Smooth muscle cell (in vitro differentiated cells): ENCODE measurements around the gene PDZD2. TPM values are rescaled to one million over a fixed set of nuclear protein-coding genes. Genes with fewer than 3 reads are reported as not detected.
"Not testable (repeated sequence)": the region's sequence is repeated elsewhere in the genome, so short reads cannot be mapped to it uniquely, and the experiment has no call there.

Experiments
- DNase-seq: peaks from one replicate; lab custom pipeline; 2025; ENCODE audit not compliant: unreplicated experiment; lab: John Stamatoyannopoulos, UW
- H2AFZ ChIP-seq: fragments of 200-600 bp; sonication (generic); 2 replicates; pipeline ENCODE4 v1.6.0; 2016; ENCODE audit warnings: antibody characterized with exemption, low read depth, mild to moderate bottlenecking
- H3F3A ChIP-seq: fragments of 200-600 bp; sonication (generic); 2 replicates; pipeline ENCODE4 v1.6.0; 2017; ENCODE audit warnings: antibody characterized with exemption, low read depth
- H3K27ac ChIP-seq: fragments of 200-600 bp; sonication (generic); 2 replicates; pipeline ENCODE4 v1.5.1; 2016; ENCODE audit warnings: low read depth, mild to moderate bottlenecking
- H3K27me3 ChIP-seq: fragments of 200-600 bp; sonication (generic); 2 replicates; pipeline ENCODE4 v1.6.1; 2016; ENCODE audit warnings: low read depth, mild to moderate bottlenecking
- H3K36me3 ChIP-seq: fragments of 200-600 bp; sonication (generic); 2 replicates; pipeline ENCODE4 v1.5.1; 2016; ENCODE audit warnings: low read depth
- H3K4me1 ChIP-seq: fragments of 200-600 bp; sonication (generic); 2 replicates; pipeline ENCODE4 v1.5.1; 2016; ENCODE audit warnings: low read depth
- H3K4me2 ChIP-seq: fragments of 200-600 bp; sonication (generic); 2 replicates; pipeline ENCODE4 v1.6.0; 2016; ENCODE audit warnings: mild to moderate bottlenecking
- H3K4me3 ChIP-seq: fragments of 200-600 bp; sonication (generic); 2 replicates; pipeline ENCODE4 v1.5.1; 2016; ENCODE audit warnings: mild to moderate bottlenecking
- H3K79me2 ChIP-seq: fragments of 200-600 bp; sonication (generic); 2 replicates; pipeline ENCODE4 v1.6.0; 2016; ENCODE audit warnings: low read depth, mild to moderate bottlenecking
- H3K9ac ChIP-seq: fragments of 200-600 bp; sonication (generic); 2 replicates; pipeline ENCODE4 v1.6.0; 2016; ENCODE audit warnings: low read depth
- H3K9me3 ChIP-seq: fragments of 200-600 bp; sonication (generic); replicated peaks from 2 replicates; pipeline ENCODE4 v1.5.1; 2016; ENCODE audit warnings: low read depth
- H4K20me1 ChIP-seq: fragments of 200-600 bp; sonication (generic); 2 replicates; pipeline ENCODE4 v1.6.0; 2016; ENCODE audit warnings: low read depth
- WGBS: methylation state at CpG from one replicate; pipeline ENCODE4 v1.1.7; 2016; ENCODE audit warnings: low lambda C conversion rate; 5-methylcytosine and 5-hydroxymethylcytosine counted together
- polyA plus RNA-seq: library from polyadenylated mRNA; unstranded; fragments of >200 nt; fragmentation: Nextera tagmentation; extraction: Ambion mirVana; gene quantifications from 2 replicates; pipeline ENCODE4 v1.2.1, GENCODE V29; 2016
- total RNA-seq: library from RNA; depleted of rRNA; stranded (reverse); fragments of >200 nt; gene quantifications from 2 replicates; pipeline ENCODE4 v1.2.3, GENCODE V29; 2014
- TF ChIP-seq, protein P1 (sequence below): fragments of 200-600 bp; sonication (generic); IDR thresholded peaks from 2 replicates; pipeline ENCODE4 v1.5.1; 2017; ENCODE audit warnings: borderline replicate concordance, mild to moderate bottlenecking, antibody characterized with exemption; ENCODE audit not compliant: insufficient read depth, poor library complexity, severe bottlenecking

Gene PDZD2
- total and polyA plus RNA-seq, 2 experiments from 2014 or later = 3.2 to 4.1 TPM

DNA sequence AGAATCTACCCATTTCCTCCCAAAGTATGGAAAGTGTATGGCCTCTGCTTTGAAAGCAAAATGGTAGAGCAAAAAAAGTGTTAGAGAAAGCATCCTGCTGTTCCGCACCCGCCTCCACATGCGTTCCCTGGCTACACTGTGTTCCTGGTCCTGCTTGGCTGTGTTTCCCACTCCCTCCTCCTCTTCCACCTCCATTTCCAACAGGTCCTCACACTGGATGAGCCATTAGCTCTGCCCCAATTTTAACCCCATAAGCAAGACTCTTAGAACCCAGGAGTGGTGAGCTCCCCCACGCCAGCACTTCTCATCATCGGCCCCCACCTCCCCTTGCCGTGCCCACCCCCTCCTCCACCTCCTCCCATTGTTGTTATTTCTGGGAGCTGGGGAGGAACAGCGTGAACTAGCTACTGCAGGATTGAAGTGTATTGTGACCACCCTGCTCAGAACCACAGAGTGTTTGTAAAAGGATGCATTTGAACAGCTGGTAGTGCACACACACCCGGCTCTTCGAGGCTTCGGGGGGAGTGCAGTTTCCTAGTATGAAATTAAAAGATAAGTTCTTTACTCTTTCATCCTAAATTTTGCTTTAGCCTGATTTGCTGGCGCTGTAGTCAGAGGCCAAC is 120.0 kb downstream of the PDZD2 start:
- TF ChIP-seq, protein P1, sequence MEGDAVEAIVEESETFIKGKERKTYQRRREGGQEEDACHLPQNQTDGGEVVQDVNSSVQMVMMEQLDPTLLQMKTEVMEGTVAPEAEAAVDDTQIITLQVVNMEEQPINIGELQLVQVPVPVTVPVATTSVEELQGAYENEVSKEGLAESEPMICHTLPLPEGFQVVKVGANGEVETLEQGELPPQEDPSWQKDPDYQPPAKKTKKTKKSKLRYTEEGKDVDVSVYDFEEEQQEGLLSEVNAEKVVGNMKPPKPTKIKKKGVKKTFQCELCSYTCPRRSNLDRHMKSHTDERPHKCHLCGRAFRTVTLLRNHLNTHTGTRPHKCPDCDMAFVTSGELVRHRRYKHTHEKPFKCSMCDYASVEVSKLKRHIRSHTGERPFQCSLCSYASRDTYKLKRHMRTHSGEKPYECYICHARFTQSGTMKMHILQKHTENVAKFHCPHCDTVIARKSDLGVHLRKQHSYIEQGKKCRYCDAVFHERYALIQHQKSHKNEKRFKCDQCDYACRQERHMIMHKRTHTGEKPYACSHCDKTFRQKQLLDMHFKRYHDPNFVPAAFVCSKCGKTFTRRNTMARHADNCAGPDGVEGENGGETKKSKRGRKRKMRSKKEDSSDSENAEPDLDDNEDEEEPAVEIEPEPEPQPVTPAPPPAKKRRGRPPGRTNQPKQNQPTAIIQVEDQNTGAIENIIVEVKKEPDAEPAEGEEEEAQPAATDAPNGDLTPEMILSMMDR = no peak
- WGBS = 86% methylated on average over 9 of the region's 11 CpGs

DNA sequence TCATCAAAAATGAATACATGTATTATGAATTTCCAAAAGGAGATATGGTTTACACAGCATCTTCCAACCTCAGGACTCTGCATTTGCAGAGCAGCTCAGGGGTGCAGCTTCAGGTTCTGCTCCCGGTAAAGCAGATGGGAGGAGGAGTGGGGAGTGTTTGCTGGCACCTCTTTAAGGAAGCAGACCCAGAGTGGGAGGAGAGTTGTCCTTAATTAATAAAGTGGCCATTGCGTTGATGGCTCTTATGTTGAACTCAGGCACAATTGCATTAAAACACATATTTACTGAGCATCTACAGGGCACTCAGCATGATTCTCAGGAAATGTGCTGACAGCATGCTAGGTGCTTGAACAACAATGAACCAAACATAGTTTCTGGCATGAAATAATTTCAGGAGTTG is 121.0 kb downstream of the PDZD2 start:
- no peaks in the 10 kb centered on the region for H3K36me3 ChIP-seq
- no peak overlapping the region for H3K9ac ChIP-seq
- DNase-seq = no peak
- no peak overlapping the region for H2AFZ ChIP-seq
- no peaks in the 10 kb centered on the region for H3K27me3 ChIP-seq
- H3K4me3 ChIP-seq = no peak overlapping the region
- 90% methylated on average over 2 of the region's 2 CpGs for WGBS
- H3K9me3 ChIP-seq = no peaks in the 10 kb centered on the region
- H4K20me1 ChIP-seq = no peaks in the 10 kb centered on the region
- no peak overlapping the region for H3K4me2 ChIP-seq
- H3K27ac ChIP-seq = no peak overlapping the region
- TF ChIP-seq, protein P1 = no peak
- H3K4me1 ChIP-seq = peaks cover under 1% of the 10 kb centered on the region
- no peaks in the 10 kb centered on the region for H3K79me2 ChIP-seq
- no peaks in the 10 kb centered on the region for H3F3A ChIP-seq

More for the DNA sequence above, 120.0 kb downstream of the PDZD2 start:
- no peaks in the 10 kb centered on the region for H3K36me3 ChIP-seq
- no peak overlapping the region for H3K4me2 ChIP-seq
- no peak overlapping the region for H3K27ac ChIP-seq
- H3K4me3 ChIP-seq = no peak overlapping the region
- H3K4me1 ChIP-seq = peaks cover 11% of the 10 kb centered on the region
- no peaks in the 10 kb centered on the region for H3K79me2 ChIP-seq
- no peaks in the 10 kb centered on the region for H3K27me3 ChIP-seq
- no peak overlapping the region for H2AFZ ChIP-seq
- H3F3A ChIP-seq = no peaks in the 10 kb centered on the region
- no peak for DNase-seq
- H4K20me1 ChIP-seq = no peaks in the 10 kb centered on the region
- no peaks in the 10 kb centered on the region for H3K9me3 ChIP-seq
- H3K9ac ChIP-seq = no peak overlapping the region

DNA sequence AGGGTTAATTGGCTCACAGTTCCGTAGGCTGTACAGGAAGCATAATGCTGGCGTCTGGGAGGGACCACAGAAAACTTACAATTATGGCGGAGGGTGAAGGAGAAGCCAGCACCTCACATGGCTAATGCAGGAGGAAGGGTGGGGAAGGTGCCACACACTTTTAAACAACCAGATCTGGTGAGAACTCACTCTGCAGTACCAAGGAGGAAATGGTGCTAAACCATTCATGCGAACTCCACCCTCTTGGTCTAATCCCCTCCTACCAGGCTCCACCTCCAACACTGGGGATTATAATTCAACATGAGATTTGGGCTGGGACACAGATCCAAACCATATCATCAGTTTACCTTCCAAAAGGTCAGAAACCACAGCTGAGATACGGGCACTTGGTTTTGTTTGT is 122.9 kb downstream of the PDZD2 start:
- no peak overlapping the region for H3K27ac ChIP-seq
- no peak for DNase-seq
- WGBS = 90% methylated on average over 5 of the region's 5 CpGs
- no peaks in the 10 kb centered on the region for H3K4me1 ChIP-seq
- H3K79me2 ChIP-seq = no peaks in the 10 kb centered on the region
- H2AFZ ChIP-seq = no peak overlapping the region
- H3K36me3 ChIP-seq = no peaks in the 10 kb centered on the region
- H4K20me1 ChIP-seq = no peaks in the 10 kb centered on the region
- H3K27me3 ChIP-seq = no peaks in the 10 kb centered on the region
- no peaks in the 10 kb centered on the region for H3K9me3 ChIP-seq
- no peaks in the 10 kb centered on the region for H3F3A ChIP-seq
- H3K9ac ChIP-seq = no peak overlapping the region
- H3K4me2 ChIP-seq = no peak overlapping the region
- TF ChIP-seq, protein P1 = no peak
- H3K4me3 ChIP-seq = no peak overlapping the region

DNA sequence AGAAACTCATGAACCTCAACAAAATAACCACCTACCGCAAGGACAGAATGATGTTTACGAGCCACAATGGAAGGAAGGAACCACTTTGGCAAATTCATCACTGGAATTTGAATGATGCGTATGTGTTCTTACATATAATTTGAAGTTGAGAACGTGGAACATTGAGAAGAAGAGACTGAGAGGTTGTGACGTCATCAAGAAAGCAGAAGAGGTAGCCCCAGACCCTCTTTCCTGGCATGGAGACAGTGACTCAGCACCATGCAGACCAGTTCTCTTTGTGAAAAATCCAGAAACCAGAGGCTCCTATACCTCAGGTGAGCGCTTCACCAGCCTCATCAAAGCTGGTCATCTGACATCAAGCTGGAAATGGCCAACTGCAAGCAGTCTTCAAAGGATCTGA is 124.5 kb downstream of the PDZD2 start:
- no peaks in the 10 kb centered on the region for H3K27me3 ChIP-seq
- WGBS = 86% methylated on average over 6 of the region's 6 CpGs
- H3F3A ChIP-seq = no peaks in the 10 kb centered on the region
- no peak overlapping the region for H3K4me2 ChIP-seq
- H3K27ac ChIP-seq = no peak overlapping the region
- H3K9me3 ChIP-seq = no peaks in the 10 kb centered on the region
- TF ChIP-seq, protein P1 = no peak
- no peak overlapping the region for H3K4me3 ChIP-seq
- no peaks in the 10 kb centered on the region for H4K20me1 ChIP-seq
- H2AFZ ChIP-seq = no peak overlapping the region
- H3K36me3 ChIP-seq = no peaks in the 10 kb centered on the region
- H3K4me1 ChIP-seq = no peaks in the 10 kb centered on the region
- DNase-seq = no peak
- H3K79me2 ChIP-seq = no peaks in the 10 kb centered on the region
- no peak overlapping the region for H3K9ac ChIP-seq

DNA sequence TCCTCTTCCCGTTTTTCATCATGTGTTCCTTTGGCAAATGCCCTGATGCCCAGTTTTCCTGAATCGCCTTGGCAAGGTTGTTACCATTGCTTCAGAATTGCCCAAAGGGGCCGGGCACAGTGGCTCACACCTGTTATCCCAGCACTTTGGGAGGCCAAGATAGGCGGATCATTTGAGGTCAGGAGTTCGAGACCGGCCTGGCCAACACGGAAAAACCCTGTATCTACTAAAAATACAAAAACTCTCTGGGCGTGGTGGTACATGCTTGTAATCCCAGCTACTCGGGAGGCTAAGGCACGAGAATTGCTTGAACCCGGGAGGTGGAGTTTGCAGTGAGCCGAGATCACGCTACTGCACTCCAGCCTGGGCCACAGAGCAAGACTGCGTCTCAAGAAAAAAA is 125.8 kb downstream of the PDZD2 start:
- not testable (repeated sequence) for H3K79me2 ChIP-seq, H3K4me1 ChIP-seq, H3K36me3 ChIP-seq, H3K27me3 ChIP-seq, H2AFZ ChIP-seq, DNase-seq, H3K9ac ChIP-seq, H3K9me3 ChIP-seq, H3K4me2 ChIP-seq, H4K20me1 ChIP-seq, H3K27ac ChIP-seq, H3F3A ChIP-seq, H3K4me3 ChIP-seq
- 90% methylated on average over 14 of the region's 14 CpGs for WGBS
